K562 (cell line): Measurements from ENCODE around the gene POLE2.

Source experiments
- CTCF ChIP-seq, 3 experiments: IDR thresholded peaks in 2 of 3; conservative IDR thresholded peaks in 1 of 3; 2 replicates each; pipeline ENCODE4 v1.5.1; 2011 to 2012; ENCODE audit warnings: low read length in 3 of 3, mild to moderate bottlenecking in 3 of 3, control low read depth in 2 of 3, improper control_type of control experiment in 1 of 3, inconsistent platforms in 1 of 3, low read depth in 1 of 3, mixed read lengths in 1 of 3, moderate library complexity in 1 of 3; ENCODE audit not compliant: insufficient read depth in 2 of 3
- RFX5 ChIP-seq: IDR thresholded peaks from 2 replicates; pipeline ENCODE4 v1.6.1; 2011; ENCODE audit warnings: low read depth, mild to moderate bottlenecking, improper control_type of control experiment, low read length
- ZNF431 ChIP-seq: sonication (generic); formaldehyde crosslinking; IDR thresholded peaks from 2 replicates; pipeline ENCODE4 v1.8.0; 2022; ENCODE audit warnings: mild to moderate bottlenecking, missing genetic modification reagents

- TF ChIP-seq ZNF431 (CRISPR knock-in tag) (no peak), RFX5 (no peak), CTCF (IDR thresholded peaks at IDR 0.05 in 2 of 3, conservative IDR thresholded peaks at IDR 0.05 in 1 of 3; ENCODE audit: insufficient read depth in 2 of 3, low read depth in 1 of 3, low read length in 3 of 3) (no peak)
These were observed 5.1 kb upstream of the POLE2 start, which contains the start of gene KLHDC1 for GRCh38 chr14:49692811-49693734.
